GM12892 (cell line): Measurements from ENCODE around the gene PGP.
"Not testable (repeated sequence)": the region's sequence is repeated elsewhere in the genome, so short reads cannot be mapped to it uniquely, and the experiment has no call there.

Experiments used
- POLR2A ChIP-seq: IDR thresholded peaks from 2 replicates; pipeline ENCODE4 v1.6.1; 2011; ENCODE audit warnings: low read depth, low read length, control low read depth
- POLR2AphosphoS5 ChIP-seq: IDR thresholded peaks from 2 replicates; pipeline ENCODE4 v1.6.1; 2011; ENCODE audit warnings: low read depth, low read length, control low read depth

DNA sequence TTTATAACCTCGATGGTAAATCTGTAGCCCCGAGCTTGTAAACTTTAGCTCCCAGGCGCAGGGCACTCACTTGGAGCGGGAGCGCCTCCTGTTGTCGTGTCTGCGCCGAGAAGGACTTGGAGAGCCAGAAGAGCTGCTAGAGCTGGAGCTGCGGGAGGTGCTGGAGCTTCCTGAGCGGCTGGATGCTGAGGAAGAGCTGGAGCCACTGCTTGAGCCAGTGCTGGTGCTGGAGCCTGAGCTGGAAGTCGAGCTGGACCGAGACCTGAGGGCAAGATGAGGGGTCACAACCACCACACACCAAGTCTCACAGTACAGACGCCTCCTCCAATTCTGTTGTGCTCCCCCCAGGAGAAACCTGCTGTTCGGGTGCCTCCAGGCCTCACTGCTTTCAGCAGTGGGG is 48.4 kb upstream of the PGP start:
- TF ChIP-seq POLR2A, POLR2AphosphoS5: not testable (repeated sequence)
